Fibroblast of skin of back (primary cell): ENCODE data around the gene OR10H4. TPM values are rescaled to one million over a fixed set of nuclear protein-coding genes. Genes with fewer than 3 reads are reported as not detected.
"Not testable (repeated sequence)": the region's sequence is repeated elsewhere in the genome, so short reads cannot be mapped to it uniquely, and the experiment has no call there.

Experiments
- DNase-seq: peaks from one replicate; pipeline ENCODE4 v3.0.0-alpha.2; 2013
- polyA plus RNA-seq, 2 experiments: library from polyadenylated mRNA; unstranded; fragments of 120-200 nt; gene quantifications; one replicate each; pipeline ENCODE4 v1.2.1, GENCODE V29; 2013; ENCODE audit not compliant: insufficient read length in 2 of 2

OR10H4 gene, protein sequence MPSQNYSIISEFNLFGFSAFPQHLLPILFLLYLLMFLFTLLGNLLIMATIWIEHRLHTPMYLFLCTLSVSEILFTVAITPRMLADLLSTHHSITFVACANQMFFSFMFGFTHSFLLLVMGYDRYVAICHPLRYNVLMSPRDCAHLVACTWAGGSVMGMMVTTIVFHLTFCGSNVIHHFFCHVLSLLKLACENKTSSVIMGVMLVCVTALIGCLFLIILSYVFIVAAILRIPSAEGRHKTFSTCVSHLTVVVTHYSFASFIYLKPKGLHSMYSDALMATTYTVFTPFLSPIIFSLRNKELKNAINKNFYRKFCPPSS
- not detected for polyA plus RNA-seq (2013, experiment 1 of 2; ENCODE audit: insufficient read length)
- polyA plus RNA-seq (2013, experiment 2 of 2; ENCODE audit: insufficient read length): not detected

DNA sequence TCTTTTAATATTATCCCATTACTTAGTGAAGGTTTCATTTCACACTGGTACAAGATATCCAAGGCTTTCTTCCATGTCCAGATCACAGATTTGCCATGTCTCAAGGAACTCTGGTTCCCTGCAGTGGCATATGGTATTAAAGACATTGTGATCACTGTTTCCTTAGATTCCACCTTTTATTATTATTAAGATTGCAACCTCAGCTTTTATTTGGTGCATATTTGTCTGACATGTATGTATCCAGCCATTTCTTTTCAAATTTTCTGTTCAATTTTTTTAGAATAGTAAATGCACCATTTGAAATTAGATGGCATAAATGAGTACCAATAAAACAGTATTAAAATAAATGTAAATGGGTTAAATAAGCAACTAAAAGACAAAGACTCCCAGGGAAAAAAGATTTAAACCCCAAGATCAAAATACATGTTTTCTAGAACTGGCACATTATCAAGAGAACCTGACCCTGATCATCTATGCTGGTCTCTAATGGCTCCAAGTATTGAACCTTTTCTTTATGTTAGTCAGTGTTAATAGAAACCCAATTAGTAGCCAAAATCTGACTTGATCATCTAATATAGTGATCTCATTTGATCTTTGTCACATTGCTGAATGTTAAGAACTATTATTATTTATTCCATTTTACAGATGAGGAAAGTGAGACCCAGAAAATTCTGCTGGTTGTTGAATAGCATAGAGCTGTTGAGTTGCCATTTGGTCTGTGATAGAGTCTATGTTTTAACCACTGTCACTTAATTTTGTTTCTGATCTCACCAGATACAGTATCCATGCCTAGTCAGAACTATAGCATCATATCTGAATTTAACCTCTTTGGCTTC lies at the start of gene OR10H4:
TSS of gene OR10H4 (plus strand) at position 786 of the 836 bp plus-strand sequence. CDS start at position 786, 0 bp downstream.
- DNase-seq: no peak

DNA sequence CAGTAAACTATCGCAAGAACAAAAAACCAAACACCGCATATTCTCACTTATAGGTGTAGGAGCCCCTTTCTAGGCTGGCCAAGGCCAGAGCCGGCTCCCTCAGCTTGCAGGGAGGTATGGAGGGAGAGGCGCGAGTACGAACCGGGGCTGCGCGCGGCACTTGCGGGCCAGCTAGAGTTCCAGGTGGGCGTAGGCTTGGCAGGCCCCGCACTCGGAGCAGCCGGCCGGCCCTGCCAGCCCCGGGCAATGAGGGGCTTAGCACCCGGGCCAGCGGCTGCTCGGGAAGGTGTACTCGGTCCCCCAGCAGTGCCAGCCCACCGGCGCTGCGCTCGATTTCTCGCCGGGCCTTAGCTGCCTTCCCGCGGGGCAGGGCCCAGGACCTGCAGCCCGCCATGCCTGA lies 49.2 kb upstream of the OR10H4 start:
- DNase-seq: not testable (repeated sequence)

DNA sequence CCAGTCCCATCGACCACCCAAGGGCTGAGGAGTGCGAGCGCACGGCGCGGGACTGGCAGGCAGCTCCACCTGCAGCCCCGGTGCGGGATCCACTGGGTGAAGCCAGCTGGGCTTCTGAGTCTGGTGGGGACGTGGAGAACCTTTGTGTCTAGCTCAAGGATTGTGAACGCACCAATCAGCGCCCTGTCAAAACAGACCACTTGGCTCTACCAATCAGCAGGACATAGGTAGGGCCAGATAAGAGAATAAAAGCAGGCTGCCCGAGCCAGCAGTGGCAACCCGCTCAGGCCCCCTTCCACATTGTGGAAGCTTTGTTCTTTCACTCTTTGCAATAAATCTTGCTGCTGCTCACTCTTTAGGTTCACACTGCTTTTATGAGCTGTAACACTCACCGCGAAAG lies 48.8 kb upstream of the OR10H4 start:
- DNase-seq: not testable (repeated sequence)

DNA sequence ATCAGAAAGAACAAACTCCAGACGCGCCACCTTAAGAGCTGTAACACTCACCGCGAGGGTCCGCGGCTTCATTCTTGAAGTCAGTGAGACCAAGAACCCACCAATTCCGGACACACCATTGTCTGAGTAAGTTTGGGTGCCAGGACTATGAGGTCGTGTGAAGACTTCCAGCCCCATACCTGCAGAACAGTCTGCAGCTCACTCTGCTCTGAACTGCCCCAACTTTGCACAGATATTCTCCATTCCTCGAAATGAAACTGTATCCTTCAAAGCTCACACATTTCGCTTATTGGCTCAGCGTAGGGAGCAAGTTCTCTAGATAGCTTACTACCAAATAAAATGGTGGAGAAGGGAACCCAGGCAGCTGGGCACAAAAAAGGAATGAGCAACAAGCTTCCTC lies 48.3 kb upstream of the OR10H4 start:
- no peak for DNase-seq

DNA sequence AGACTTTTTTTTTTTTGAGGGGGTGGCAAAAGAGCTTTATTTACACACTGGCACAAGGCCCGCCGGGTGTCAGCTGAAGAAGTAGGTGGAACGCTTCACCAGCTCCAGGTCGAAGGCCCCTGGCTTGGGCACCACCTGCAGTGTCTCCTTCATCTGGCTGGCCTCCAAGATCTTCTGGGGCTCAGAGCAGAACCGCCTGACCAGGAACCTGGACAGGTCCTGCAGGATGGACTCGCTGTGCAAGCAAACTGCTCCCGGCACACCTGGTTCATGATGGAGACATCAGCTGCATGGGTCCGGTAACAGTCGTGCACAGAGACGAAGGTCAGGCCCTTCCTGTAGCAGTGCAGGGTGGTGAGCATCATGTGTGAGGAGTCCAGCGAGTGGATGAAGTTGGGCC lies 46.6 kb upstream of the OR10H4 start:
- DNase-seq: no peak

DNA sequence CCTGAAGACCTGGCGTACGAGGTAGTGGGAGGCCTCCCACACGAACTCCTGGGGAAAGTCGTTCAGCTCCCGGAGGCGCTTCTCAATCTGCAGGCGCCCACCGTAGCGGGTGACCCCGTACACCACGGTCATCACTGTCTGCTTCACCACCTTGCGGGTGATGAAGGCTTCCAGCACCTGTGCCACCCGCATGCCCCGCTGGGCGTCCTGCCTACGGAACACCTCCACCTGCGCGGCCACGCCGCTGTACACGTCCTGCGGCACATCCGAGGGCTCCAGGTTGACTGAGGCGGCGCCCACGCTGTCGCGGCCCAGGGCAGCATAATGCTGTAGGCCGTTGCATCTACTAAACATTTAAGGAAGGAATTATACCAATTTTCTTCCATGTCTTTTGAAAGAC lies 45.9 kb upstream of the OR10H4 start:
- DNase-seq: not testable (repeated sequence)

DNA sequence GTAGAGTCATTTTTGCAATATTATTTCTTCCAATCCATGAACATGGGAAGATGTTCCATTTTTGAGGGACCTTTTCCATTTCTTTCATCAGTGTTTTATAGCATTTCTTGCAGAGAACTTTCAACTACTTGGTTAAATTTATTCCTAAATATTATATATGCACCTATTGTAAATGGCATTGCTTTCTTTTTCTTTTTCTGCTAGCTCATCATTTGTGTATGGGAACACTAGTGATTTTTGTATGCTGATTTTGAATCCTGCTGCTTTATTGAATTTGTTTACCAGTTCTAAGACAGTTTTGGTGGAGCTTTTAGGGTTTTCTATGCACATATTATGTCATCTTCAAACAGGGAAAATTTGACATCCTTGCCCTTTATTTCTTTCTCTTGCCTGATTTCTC lies 43.8 kb upstream of the OR10H4 start:
- DNase-seq: no peak

DNA sequence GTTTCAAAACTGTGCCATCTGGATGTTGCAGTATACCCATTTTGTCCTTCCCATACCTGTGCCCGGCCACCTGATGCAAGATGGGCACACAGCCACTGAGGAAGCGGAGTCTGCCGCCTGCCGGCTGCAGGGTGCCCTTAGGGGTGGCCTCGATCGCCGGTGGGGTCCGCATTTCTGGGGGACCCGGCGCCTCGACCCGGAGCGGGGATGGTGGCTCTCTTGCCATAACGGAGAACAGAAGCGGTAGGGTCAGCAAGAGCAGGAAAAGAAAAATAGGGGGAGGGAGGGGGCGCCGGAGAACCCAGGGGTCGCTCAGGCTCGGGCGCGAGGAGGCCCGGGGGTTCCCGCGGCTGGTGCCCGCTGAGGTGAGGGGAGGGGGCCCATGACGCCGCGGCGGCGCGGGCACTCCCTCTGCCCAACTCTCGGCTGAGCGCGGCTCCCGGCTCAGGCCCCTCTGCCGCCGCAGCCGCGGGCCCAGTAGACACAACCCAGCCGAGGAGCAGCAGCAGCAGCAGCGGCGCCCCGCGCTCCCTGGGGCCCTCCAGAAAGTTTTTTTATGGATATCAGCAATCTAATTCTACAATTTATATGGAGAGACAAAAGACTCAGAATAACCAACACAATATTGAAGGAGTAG lies 37.1 kb upstream of the OR10H4 start:
- DNase-seq: no peak

DNA sequence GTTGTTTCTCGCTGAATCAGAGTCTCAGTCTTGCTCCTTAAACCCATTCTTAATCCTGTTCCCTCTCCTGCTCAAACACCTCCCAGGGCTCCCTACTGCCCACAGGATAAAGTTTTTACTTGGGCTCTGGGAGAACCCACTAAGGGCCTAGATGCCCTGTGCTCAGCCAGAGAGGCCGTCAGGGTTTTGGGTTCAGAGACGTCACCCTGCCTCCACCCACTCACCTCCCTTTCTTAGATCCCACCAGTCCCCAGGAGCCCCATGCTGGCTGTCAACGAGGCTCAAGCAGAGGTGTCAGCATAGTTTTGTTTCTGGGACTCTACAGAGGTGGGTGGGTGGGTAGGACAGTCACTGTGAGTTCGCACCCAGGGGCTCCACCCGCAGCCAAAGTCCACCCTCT lies 35.4 kb upstream of the OR10H4 start:
- DNase-seq: no peak

DNA sequence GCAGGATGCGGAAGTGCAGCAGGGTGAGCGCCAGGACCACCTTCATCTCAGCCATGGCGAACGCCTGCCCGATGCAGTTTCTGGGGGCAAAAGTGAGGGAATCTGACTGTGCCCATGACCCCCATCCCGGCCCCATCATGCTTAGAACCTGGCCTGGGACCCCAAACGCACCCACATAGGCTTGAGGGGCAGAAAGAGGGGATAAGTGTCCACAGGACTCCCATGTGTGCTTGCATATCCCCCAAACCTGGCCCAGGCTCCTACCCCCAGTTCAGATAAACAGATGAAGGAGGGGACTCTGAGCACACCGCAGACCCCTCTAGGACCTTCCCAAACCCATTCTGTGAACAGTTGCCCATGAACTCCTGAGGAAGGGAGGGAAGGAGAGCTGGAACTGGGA lies 35.0 kb upstream of the OR10H4 start:
- no peak for DNase-seq

DNA sequence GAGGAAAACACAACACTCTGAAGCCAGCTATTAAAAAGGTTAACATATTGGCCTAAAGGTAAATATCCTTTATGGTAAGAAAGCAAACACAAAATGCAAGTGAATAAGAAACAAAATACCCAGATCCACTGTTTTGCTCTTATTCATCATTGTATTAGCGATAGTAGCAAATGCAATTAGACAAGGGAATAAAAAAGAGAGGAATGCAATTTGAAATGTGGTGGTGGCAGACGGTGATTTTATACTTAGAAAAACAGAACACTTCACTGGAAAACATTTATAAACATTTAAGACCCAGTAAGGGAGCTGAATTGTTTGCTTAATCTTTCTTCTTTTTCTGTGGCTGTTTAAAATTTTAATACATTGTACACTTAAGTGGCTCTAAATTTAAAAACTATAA lies 33.7 kb upstream of the OR10H4 start:
- DNase-seq: no peak

DNA sequence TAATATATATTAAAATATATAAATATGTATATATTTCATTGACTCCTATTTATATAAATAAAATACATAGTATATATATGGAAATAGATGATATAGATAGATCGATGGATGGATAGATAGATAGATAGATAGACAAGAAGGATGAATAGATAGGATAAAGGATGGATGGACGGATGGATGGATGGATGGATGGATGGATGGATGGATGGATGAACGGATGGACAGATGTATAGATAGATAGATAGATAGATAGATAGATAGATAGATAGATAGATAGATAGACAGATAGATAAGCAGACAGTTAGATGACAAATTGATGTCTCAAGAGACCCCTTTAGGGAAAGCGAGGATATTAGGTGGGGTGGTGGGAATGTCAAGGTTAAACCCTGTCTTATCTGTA lies 29.6 kb upstream of the OR10H4 start:
- no peak for DNase-seq

DNA sequence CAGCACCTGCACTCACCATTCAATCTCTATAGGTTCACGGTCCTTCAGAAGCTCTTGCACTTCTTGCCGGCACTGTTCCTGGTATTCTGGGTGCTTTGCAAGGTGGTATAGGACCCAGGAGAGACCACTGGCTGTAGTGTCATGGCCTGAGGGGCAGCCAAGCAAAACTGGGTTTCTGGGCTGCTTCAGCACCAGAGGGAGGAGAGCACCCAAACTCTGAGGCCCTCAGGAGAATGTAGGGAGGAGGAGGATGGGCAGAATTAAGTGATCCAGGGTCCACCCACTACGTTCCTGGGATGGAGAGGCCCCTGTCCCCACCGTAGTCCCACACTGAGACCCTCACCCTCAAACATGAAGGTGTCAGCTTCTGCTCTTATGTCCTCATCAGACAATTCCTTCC lies 26.8 kb upstream of the OR10H4 start:
- no peak for DNase-seq

DNA sequence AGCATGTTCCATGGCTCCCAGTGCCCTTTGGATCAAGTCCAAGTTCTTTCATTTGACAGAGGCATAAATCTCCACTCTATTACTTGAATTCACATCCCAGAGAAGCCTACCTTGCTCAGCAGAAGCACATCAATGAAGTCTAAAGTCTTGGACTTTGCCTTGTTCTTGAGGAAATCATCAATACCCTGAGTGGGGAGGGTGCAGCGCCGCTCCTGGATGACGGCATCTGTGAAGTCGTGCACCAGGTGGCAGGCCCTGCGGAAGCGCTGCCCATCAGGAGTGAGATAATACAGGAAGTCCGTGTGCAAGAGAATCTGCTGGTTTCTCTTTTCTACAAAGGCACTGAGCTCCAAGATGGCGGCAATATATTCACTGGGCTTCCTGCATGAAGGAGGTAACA lies 25.1 kb upstream of the OR10H4 start:
- no peak for DNase-seq

DNA sequence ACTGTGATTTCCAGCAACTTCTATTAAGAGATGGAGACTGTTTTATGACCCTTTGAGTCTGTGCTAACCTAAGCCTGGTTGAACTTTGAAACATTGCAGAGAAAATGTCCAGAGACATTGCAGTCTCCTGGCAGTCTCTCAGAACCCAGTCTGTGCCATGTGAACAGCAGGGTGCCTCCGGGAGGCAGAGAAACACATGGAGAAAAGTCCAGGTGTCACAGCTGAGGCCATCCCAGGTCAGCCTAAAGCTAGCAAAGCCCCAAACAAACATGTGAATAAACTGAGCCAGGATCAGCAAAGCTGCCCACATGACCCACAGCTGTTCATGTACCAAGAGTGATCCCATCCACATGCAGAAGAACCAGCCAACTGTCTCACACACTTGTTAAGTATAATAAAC lies 22.3 kb upstream of the OR10H4 start:
- no peak for DNase-seq

DNA sequence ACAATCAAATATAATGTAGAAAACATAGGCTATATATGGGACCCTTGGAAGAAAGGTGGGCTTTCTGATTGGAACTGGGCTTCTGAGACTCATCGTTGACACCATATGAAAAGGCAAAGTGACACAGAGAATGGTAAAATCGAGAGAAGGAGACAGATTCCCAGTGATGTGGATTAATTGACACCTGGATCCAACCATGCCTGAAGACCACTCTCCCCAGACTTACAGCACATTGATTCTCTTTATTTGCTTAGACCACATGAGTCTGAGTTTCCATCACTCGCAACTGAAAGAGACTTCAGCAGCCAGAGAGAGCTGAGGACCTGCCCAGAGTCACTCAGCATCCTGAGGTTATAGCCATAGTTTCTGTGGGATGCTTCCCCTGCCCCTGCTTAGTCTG lies 20.5 kb upstream of the OR10H4 start:
- DNase-seq: no peak

DNA sequence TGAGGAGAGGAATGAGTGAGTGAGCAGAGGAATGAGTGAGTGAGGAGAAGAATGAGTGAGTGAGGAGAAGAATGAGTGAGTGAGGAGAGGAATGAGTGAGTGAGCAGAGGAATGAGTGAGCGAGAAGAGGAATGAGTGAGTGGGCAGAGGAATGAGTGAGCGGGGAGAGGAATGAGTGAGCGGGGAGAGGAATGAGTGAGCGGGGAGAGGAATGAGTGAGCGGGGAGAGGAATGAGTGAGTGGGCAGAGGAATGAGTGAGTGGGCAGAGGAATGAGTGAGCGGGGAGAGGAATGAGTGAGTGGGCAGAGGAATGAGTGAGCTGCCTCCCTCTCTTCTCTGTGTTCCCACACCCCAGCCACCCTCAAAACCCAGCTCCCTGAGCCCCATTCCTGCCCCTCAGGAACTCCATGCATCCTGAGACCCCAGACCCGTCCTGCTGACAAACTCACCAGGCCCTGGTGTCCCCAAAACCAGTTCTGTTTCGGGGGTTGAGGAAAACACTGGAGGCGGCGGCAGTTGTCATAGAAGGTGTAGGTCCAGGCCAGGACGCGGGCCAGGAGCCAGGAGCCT lies 15.0 kb upstream of the OR10H4 start:
- not testable (repeated sequence) for DNase-seq

DNA sequence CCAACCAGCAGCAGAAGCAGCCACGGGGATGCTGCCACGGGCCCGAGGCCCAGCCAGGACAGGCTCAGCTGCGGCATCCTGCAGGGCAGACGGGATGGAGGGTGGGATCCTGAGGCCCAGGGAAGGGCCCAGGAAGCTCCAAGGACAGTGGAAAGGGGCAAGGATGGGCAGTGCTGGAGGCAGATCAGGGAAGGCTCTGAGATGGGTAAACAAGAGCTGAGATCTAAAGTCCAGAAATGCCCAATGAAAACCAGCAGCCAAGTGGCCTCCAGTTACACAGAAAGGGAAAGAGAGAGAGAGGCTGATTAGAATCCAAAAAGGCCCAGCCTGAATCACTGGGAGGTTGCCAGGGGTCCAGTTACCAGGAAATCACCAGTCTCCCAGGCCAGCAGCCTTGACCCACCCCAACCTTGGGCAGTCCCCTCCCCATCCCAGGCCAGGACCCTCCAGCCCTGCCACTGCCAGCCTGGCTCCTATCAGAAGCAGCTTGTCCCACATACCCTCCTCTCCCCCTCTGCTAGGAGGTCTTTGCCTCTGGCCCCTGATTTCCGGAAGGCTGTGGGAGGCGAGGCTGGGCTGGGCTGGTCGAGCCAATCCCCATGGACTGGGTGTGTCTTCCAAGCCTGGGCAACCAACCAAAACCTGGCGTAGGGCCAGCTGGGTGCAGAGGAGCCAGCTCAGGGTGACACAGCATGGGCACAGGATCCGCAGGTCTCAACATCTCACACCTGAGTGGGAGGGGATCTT lies 14.3 kb upstream of the OR10H4 start, which contains the start of gene CYP4F11:
TSS of gene CYP4F11 (minus strand) at position 198 of the 747 bp plus-strand sequence. CDS start at position 77, 121 bp downstream.
- no peak for DNase-seq

DNA sequence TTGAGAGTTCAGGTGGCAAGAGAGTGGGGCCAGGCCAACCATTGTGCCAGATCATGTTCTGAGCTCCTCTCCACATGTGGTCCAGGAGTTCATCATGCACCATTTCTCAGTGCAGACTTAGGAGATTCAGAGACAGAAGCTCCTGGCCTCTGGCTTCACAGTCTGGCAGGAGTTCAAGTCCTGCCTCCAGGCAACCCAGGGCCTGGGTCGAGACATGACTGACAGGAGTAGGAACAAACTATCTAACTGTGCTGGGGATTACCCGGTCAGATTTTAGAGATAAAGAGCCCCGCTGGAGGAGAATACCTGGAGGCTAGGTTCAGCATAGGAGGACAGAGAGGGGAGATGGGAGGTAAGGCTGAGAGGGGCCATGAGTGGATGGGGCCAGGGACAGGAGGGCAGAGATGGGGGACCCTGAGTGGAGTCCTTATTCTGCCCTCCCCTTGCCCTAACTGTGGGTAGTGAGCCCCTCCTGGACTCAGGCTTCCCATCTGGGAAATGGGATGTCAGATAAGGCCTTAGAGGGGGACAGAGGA lies 13.6 kb upstream of the OR10H4 start:
- DNase-seq: no peak

DNA sequence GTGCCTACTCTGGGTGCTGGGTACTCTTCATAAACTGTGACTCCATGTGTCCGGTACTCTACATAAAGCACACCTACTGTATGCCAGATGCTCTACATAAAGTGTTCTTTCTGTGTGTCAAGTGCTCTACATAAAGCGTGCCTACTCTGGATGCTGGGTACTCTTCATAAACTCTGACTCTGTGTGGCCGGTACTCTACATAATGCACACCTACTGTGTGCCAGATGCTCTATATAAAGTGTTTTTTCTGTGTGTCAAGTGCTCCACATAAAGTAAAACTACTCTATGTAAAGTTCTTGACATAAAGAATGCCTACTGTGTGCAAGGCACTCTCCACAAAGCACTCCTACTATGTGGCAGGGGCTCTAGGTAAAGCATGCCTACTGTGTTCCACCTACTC lies 12.6 kb upstream of the OR10H4 start:
- DNase-seq: no peak

DNA sequence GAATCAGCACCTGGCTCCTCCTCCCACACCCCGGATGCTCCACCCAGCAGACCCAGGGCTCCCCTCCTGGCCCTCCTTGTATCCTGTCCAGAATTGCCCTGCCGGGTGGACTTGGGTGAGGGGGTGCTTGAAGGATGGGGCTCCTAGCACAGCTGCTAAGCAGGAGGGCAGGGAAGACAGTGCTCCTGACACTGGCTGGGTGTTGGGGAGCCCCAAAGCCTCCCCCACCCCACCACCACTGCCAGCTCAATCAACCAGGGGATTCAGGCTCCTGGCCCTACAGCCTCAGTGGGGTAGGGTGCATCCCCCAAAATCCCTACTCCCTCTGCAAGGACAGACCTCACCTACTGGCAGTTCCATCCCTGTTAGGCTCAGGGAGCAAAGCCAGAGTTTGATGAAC lies 11.9 kb upstream of the OR10H4 start:
- no peak for DNase-seq

DNA sequence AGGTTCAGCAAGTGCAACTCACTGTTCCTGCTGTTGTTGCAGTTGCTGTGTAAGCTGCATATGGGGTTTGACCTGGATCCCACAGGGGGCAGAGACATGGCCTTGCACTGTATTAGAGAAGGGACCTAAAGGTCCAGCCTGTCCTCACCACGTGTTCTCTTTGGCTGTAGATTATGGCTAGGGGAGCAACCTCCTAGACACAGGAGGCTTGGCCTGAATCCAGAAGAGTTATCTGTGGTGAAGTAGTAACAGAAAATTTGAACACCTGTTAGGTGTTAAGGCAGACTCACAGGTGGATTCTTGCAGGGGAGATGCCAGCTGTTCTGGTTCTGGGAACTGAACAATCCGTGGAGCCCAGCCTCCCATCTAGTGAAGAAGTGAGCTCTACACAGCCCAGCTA lies 11.0 kb upstream of the OR10H4 start:
- DNase-seq: no peak
